Stimulated activated CD4-positive, alpha-beta T cell treated with anti-CD3 and anti-CD28 coated beads, Interleukin-2, amount 100 ng/mL, for 4 hours (primary cell): ENCODE results near the gene ZNF423.

Experiments used
- DNase-seq: peaks from one replicate; pipeline ENCODE4 v3.0.0-alpha.2; 2020; ENCODE audit warnings: low read depth

The ZNF423 gene

DNA sequence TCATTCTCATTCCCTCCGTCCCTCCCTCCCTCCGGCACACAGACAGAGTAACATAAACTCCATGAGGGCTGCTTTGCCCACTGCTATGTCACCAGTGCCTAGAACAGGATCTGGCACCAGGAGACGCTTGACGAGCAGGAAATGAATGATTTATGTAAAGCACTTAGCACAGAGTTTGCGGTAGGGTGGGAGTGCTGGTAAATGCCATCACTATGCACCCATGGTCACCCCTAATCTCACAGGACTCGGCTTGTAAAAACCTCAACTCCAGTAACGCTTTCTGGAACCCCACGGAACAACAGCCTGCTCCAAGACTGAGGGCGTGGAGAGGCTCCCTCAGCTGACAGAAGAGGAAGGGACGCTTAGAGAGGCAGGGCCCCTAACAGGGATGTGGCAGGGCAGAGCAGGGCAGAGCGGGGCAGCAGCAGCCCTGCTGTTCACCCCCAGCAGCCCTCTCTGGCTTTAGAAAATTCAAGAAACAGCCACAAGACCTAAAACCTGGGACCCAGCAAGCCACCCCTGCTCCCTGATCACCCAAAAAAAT lies 325.4 kb downstream of the ZNF423 start:
- DNase-seq, result no peak

- DNase-seq, result no peak
Observed at GRCh38 chr16:49529411-49530045, 326.4 kb downstream of the ZNF423 start.

GRCh38 chr16:49528866-49529288 lies 327.0 kb downstream of the ZNF423 start:
- no peak for DNase-seq

DNA sequence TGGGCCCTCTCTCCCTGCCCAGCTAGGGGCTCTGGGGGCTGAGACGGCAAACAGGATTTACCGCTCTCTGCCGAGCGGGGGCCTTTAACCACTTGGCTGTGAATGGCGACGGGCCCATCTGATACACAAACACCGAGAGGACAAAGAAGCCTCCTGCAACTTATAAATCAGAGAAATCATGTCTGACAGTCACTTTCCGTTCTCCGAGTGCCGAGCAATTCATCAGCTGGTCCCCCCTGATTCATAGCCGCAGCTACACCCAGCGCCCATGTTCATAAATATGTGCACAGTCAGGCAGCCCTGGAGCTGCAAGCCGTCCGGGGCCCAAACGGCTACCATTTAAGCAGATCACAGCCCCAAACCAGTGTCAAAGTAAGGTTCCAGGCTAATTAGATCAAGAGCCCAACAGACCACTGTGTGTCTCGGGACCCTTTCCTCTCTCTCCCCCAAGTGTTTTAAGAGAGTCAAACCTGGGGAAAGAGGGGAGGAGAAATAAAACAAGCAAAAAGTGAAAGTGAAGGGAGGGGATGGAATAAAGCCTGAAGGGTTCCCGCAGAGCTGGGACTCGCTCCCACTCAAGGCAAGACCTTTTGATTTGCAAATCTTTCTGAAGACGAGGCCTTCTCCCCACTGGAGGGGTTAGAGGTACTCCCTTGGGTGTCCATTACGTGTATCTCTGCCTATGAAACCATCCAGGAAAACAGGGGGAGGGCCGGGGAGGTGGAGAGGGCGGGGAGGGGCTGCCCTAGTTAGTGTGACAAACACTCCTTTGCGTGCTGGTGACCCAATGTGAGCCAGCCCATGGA lies 327.6 kb downstream of the ZNF423 start:
- DNase-seq, result peak; percentile 7

GRCh38 chr16:49527611-49528010 lies 328.3 kb downstream of the ZNF423 start:
- DNase-seq, result no peak

DNA sequence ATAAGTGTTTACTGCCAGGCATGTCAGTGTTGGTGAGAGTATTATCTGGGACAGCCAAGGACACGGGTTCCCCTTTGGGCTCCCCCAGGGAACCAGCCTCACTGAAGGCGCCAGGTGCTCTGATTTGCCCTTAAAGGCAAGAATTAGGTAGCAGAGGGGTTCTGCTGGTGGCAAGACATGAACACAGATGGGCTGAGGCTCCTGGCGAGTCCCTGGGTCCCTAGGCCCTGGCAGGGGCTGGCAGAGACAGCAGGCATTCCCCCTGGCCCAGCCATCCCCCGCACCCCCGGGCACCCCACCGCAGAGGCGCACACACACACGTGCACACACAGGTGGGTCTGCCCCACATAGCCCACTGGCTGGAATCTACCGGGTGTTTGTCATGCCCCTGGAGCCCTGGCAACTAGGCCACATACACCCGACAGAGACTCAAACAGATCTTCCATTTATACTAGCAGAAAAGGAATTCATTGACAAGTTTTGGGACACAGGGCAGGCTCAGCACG lies 329.0 kb downstream of the ZNF423 start:
- DNase-seq, result no peak

- no peak for DNase-seq
Observed at GRCh38 chr16:49524947-49525315, 331.0 kb downstream of the ZNF423 start.

GRCh38 chr16:49524216-49524946 lies 331.5 kb downstream of the ZNF423 start:
- no peak for DNase-seq

GRCh38 chr16:49523435-49524159 lies 332.3 kb downstream of the ZNF423 start:
- no peak for DNase-seq

- no peak for DNase-seq
Observed at GRCh38 chr16:49521734-49522325, 334.1 kb downstream of the ZNF423 start.

GRCh38 chr16:49520492-49521038 lies 335.3 kb downstream of the ZNF423 start:
- no peak for DNase-seq

DNA sequence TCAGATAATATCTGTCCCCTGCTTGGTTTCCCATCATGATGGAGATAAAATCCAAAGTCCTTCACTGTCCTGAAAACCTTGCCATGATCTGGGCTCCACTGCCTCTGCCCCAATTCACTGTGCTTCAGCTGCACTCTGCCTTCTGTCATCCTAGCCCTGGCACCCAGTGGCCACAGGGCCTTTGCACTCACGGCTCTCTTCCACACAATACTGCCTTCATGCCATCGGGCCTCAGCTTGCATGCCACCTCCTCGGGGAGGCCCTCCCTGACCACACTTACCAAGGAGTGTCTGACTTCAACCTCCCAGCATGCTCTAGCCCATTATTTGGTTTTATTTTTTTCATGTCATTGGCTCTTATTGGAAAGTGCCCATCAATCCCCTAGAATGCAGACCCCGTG lies 336.2 kb downstream of the ZNF423 start:
- DNase-seq, result no peak

DNA sequence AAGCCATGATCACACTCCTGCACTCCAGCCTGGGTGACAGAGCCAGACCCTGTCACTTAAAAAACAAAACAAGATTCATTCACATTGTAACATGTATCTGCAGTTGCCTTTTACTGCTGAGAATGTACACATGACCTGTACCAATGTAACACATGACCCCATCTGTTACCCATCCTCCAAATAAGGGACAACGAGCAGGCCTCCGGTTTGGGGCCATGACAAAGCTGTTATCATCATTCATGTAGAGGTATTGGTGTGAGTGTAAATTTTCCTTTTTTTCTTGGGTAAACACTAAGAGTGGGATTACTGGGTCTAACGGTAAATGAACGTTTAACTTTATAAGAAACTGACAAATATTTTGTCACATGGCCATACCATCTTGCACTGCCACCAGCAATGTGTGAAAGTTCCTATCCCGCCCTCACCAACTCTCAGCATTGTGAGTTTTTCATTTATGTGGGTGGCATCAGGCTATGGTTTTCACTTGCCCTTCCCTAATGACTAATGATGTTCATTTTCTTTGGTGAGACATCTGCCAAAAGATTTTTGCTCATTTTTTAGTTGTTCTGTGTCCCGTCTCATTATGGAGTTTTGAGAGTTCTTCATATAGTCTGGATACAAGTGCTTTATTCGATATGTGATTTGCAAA lies 336.8 kb downstream of the ZNF423 start:
- no peak for DNase-seq

DNA sequence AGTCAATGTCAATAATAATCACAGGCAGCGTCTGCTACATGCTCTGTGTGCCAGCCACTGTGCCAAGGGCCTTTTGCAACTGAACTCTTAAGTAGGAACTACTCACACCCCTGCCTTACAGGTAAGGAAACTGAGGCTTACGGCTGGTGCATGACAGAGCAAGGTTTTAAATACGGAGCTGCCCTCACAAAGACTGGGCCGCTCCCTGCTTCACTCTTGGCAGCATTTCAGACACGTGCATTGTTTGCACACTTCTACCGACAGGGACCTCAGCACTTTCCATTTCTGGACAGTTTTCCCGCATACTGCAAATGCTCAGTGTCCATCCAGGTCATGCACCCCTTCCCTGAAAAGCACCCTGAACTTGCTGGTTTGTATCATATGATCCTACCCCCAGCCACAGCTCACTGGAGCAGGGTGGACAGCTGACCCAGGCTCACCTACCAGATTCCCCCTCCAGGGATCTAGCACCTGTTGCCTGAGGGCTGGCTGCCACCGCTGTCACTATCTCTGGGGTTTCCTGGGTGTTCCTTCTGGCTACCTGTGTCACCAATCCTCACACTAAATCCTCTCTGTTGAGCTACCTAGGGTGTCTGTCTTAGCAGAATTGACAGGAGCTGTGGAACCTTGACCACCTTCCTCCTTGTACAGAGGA lies 339.4 kb downstream of the ZNF423 start:
- DNase-seq, result no peak

DNA sequence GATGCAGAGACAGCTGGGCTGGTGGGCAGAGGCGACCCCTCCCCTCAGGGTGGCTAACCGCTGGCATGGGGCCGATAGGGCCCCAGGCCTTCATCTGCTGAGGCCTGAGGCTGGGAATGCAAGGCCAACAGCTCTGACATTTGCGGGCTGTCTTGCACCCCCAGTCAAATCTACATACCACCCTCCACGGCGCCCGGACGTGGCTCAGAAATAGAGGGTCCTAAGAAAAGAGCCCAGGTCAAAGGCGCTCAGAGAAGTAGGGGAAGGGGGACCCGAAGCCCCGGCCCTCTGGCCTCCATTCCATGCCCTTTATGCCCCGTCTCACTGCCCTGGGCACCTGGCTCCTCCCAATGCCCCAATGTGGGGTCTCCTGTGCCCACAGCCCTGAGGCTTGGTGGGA lies 340.1 kb downstream of the ZNF423 start:
- DNase-seq, result no peak

- no peak for DNase-seq
Observed at GRCh38 chr16:49515016-49515565, 340.8 kb downstream of the ZNF423 start.

DNA sequence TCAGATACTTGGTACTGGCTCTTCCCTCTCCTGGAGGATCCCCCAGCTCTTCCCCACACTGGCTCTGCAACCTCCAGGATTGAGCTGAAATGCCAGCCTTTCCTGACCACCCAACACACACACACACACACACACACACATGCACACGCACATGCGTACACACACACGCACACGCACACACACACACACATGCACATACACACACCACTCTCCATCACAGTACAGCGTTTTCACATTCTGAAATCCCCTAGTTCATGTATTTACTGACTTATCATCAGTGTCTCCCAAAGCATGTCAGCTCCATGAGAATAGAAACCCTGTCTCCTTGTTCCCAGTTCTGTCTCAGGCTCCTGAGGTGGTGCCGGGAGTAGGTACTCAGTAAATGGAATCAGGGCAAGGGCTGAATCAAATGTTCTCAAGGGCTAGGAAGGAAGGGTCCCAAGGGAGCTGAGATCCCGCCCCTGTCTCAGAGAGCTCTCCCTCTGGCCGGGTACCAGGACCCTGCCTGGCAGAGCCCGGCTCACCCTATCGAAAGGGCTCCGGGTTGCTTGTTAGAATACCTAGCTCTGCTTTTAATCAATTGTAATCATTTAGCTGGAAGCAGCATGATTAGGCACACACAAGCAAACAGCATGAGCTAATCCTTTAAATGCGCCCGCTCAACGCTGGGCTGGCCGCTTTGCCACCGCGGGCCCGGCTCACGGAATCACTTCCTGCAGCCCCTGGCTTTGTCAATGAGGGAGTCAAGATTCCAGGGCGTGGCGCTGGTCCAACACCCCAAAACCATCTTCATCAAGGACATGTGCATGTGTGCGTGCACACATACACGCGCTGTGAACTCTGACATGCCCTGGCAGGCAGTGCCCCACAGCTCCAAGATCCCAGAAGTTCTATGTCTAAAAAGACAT lies 341.6 kb downstream of the ZNF423 start:
- no peak for DNase-seq

DNA sequence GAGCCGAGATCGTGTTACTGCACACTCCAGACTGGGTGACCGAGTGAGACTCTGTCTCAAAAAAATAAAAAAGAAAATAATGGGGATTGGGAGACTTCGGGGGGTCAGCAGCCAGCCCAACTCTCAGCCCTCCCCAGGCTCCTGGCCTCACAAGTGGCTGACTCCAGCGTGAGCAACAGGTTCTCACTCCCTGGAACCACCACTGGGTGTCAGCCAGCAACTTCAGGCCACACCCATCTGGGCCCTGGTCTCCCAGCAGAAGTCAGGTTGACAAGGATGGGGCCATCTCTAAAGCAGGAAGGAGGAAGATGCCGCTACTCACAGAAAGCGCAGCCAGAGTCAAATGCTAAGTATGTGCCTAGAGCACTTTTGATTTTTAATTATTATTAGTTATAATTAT lies 342.9 kb downstream of the ZNF423 start:
- DNase-seq, result no peak
